NCI-H460 (cell line): Measurements from ENCODE around the gene PLS1. TPM values are rescaled to one million over a fixed set of nuclear protein-coding genes. Genes with fewer than 3 reads are reported as not detected.
A peak's percentile ranks its signal among the peaks of the same experiment; 100 is the strongest.
"Not testable (repeated sequence)": the region's sequence is repeated elsewhere in the genome, so short reads cannot be mapped to it uniquely, and the experiment has no call there.

Experiments
- DNase-seq: peaks from one replicate; pipeline ENCODE4 v3.0.0-alpha.2; 2016; ENCODE audit warnings: low read depth; ENCODE audit errors: extremely low read depth
- total RNA-seq: library from RNA; depleted of rRNA; stranded (reverse); fragments of >200 nt; shearing (Covaris generic); gene quantifications from 2 replicates; pipeline ENCODE4 v1.2.3, GENCODE V29; 2014

Gene PLS1
- total RNA-seq, 1 experiment from 2014 or later: 43.0 TPM

DNA sequence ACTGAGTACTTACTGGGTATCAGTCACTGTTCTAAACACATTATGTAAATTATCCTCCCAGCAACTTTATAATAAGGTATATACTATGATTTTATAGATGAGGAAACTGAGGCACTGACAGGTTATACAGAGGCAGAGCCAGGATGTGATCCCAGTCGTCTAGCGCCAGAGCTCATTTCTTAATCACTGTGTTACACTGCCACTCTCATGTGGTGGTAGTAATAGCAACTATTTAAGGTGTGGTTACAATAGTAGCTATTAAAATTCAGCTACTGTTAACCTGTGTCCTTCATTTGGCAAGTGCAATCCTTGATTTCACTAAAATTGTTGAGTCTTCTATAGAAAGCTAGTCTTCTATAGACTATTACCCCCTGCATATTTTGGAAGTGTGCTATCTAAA is 84.5 kb downstream of the PLS1 start:
- peak; percentile 0 for DNase-seq

DNA sequence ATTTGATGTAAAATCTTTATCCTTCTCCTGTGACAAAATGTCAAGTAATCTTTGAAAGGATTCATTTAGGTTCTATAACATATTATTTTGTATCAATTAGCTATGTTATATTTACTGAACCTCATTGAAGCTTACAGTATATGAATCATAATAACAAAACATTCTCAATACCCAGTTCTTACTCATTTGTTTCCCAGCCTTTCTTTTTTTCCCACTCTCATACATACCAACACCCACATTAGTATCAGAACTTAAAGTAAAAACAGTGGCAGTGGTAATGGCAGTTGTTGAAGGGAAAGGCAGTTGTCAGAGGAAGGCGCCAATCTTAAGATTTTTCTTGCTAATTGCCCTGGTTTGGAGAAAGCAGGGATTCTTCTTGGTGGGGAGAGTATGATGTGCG is 94.4 kb downstream of the PLS1 start:
- no peak for DNase-seq

DNA sequence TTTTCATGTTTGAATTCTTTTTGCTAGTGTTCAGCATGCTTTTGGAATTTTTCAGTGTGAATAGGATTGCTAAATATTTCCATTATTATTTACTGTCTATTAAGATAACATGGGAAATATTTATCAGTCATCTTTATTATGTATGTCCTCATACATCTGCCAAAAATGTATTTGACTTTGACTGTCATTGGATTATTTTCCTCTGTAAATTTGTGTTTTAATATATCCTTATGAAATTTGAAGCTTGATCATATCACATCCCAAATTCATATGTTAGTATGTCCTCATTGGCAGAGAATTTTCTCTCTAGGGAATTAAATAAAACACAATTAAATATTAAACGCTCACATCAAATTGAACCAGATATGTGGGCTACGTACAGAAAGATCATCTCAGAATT is 95.3 kb downstream of the PLS1 start:
- DNase-seq: no peak

DNA sequence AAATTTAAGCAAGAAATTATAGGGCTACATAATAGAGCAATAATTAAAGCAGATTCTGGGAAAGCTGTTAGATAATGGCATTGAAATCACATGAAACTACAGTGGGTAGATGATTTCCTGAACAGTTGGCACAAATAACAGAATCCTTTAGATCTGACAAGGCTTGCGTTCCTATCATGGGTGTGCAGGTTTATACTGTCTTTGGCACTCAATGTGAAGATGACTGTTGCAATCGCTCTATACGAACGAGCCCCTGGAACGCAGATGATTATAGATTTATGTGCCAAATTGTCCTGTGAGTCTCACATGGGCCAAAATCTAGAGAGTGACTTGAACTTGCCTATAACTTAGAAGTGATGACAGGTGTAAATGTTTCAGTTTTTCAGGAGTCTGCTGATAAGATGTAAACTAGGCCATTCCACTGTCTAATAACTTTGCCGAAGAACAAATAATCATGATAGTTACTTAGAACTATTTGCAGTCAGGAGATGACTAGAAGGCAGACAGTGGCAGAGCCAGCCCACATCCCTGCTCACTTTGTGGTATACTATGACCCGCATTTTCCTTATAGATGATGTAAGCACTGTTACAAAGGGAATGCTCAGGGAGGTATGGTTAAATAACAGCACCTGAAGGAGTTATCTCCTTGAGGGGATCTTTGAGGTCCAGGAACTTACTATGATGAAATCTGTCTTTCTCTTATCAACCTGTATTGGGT is 97.1 kb downstream of the PLS1 start:
- no peak for DNase-seq

DNA sequence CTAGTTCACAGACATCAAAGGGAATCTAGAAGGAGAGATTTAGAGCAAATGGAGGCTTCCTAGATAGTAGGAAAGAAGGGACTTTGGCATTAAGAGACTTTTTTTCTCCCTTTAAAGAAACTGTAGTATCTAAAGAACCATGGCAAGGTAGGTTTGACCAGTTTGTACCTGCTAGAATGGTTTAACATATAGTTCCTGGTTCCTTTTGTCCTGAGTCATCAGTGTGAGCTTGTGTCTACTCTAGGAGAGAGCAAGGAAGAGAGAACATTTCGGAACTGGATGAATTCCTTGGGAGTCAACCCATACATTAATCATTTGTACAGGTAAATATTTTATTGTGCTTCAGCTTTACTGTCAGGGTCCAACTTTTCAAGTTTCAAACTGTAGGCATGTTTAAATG is 98.0 kb downstream of the PLS1 start:
- no peak for DNase-seq

DNA sequence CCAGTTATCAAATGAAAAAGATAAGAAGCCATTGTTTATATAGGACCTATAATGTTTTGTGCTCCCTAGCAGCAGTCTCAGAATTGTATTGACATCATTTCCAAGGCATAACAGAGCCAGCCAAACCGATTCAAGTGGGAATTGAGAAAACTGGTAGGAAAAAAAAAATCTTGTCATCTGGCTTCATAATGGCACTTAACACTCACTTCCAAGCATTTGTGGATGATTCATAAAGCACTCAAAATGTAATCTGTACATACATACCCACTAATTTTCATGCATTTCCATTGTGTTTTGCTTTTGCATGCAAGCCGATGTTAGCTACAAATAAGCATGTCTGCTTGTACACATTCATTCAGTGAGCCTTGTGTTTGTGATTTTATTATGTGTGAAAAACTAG is 109.0 kb downstream of the PLS1 start:
- DNase-seq: no peak

DNA sequence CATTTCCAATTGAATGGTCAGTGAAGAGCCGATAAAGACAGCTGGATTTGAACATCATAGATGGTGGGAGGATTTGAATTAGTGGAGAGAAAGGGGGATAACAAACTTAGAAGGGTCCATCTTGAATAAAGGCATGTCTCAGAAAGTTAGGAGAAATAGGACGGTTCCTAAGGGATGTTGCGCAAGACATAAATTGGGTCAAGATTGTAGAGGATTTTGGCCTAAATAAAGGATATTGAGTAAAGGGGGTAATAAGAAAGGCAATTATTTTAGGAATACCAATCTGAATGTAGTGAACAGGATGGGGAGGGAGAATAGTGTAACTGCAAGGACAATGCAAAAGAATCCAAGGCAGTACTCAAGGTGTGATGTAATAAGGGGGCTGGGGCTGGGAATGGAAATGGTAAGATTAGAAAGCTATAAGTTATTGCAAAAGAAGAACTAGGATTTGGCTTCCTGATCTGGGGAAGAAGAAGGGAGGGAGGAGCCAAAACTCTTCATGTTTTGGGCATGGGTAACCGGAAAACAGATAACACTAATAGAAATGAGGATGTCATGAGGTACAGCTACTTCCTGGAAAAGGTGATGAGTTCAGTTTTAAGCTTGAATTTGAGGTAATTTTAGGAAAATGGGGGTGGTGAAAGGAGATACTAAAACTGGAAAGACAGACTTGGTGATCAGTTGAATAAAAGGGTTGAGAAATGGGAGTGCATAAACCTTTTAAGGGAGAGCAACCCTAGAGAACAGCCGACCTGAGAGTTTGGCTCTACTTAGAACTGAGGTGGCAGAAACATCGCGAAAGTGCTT is 110.3 kb downstream of the PLS1 start:
- DNase-seq: no peak

DNA sequence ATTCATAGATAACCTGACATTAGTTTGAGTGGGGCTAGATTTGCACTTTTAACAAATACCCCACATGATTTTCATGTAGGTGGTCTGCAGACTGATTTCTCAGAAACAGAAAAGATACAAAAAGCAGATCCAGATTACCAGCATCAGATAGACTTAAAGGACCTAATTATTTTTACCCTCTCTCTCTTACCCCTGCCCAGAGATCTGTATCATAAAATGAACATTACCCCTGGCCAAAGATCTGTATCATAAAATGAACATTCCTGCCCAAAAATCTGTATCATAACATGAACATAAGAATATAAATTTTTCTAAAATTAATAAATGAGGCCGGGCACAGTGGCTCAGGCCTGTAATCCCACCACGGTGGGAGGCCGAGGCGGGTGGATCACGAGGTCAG is 113.0 kb downstream of the PLS1 start:
- no peak for DNase-seq

DNA sequence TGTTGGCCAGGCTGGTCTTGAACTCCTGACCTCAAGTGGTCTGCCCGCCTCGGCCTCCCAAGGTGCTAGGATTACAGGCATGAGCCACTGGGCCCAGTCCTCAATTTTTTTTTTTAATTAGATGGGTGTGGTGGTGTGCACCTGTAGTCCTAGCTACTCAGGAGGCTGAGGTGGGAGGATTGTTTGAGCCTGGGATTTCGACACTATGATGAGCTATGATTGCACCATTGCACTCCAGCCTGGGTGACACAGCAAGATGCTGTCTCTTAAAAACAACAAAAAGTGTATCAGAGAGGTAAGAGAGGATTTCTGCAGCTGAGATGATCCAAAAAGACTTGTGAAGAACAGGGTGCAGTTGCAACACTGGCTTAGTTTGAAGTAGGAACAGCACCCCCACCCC is 118.7 kb downstream of the PLS1 start:
- DNase-seq: not testable (repeated sequence)

DNA sequence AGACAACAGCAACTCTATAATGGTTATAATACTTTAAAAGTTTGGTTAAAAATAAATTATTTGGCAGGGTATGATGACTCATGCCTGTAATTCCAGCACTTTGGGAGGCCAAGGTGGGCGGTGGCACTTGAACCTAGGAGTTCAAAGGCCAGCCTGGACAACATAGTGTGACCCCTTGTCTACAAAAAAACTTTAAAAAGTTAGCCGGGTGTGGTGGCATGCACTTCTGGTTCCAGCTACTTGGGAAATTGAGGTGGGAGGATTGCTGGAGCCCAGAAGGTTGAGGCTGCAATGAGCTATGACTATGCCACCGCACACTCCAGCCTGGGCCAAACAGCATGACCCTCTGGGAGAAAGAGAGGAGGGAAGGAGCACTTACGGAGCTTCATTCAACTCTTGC is 119.9 kb downstream of the PLS1 start:
- DNase-seq: no peak

DNA sequence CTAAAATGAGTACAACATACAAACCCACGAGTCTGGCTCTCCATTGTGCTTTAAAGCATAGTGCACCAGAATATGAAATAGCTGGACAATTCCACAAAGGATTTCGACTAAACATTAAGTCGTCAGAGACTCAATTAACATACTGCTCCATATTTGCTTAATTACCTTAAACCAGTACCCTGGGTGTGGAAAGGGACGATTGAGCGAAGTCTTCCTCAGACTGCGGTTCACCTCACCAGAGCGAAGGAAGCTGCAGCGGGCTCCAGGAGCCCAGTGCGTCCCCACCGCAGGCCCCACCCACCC is 127.4 kb downstream of the PLS1 start:
- no peak for DNase-seq

DNA sequence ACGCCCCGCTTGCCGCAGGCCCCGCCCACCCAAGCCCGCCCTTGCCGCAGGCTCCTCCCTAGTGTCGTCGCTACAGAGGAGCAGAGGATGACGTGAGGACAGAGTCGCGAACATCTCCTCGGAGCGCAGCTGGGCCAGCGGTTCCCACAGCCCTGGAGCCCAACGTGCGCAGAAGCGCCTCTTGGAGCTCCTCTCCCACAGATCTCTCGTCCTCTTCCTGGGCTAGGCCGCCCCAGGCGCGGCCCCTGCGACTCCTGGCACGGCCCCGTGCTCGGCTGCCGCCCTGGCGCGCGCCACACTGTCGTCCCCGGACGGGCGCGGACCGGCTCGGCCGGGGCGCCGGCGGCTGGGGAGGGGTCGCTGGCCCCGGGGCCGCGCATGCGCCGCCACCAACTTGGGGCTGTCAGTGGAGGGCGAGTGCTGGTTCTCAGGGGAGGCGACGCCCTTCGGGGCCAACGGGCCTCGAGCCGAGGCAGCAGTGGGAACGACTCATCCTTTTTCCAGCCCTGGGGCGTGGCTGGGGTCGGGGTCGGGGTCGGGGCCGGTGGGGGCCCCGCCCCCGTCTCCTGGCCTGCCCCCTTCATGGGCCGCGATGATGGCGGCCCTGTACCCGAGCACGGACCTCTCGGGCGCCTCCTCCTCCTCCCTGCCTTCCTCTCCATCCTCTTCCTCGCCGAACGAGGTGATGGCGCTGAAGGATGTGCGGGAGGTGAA is 127.9 kb downstream of the PLS1 start, which contains the start of gene TRPC1:
Gene TRPC1, plus strand, starts transcription at position 67 of the 714 bp plus-strand sequence. Its CDS starts 526 bp downstream, at position 593.
- peak; percentile 70 for DNase-seq

DNA sequence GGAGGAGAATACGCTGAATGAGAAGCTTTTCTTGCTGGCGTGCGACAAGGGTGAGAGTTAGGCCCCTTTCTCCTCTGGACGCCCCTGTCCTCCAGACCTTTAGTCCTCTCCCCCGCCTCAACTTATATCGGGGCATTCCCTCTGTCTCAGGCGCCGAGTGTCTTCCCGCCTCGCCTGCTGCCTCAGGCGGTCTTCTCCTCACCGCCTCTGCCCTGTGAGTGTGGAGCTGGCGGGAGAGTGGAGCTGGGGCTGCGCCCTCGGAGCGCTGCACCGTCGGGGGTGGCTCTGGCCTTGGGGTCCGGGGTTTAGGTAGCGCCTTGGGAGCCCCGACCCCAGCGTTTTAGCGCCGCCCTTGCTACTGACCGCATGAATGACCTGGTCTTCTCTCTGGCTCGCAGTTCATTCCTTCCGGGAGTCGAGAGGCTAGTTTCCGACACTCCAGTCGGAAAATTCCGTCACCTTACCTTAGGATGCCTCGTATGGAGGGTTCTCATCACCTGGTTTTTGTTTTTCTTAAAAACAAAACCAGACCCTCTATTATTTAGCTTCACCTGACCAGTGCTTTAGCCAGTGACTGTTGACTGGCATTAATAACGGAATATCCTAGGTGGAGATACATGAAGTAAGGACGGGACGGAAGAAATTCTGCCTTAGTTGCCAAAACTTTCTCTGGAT is 128.6 kb downstream of the PLS1 start:
- peak; percentile 22 for DNase-seq

DNA sequence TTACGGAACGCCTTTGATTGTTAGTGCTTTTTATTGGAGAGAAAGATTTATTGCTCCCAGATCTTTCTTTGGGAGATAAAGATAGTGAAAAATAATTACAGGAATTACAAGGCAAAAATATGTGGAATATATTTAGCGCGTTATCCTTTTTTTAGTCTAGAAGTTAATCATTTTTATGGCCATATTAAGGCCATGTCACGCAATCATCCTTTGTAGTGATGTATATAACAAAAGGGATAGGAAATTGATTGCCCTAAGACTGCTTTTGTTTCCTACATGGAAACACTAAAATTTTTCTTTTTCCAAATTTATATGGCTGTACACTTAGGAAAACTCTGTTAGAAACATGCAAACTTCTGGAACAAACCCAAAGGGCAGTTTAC is 129.2 kb downstream of the PLS1 start:
- DNase-seq: no peak

DNA sequence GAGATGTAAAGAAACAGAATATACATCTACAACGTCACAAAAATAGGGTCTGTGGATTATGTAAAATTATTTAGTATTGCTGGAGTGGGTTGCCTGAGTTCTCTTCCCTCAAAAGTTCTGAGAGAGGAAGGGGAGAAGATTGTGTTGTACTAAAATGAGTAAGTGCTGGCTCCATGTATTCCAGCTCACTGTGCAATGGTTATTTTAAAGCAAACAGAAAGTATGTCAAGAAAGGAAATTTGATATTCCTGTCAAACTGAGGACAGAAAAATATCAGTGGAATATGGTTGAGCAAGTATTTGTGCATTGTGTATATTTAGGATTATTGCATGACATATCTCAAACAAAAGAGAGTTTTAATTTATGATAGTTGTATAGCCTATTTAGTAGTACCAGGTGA is 129.8 kb downstream of the PLS1 start:
- no peak for DNase-seq

DNA sequence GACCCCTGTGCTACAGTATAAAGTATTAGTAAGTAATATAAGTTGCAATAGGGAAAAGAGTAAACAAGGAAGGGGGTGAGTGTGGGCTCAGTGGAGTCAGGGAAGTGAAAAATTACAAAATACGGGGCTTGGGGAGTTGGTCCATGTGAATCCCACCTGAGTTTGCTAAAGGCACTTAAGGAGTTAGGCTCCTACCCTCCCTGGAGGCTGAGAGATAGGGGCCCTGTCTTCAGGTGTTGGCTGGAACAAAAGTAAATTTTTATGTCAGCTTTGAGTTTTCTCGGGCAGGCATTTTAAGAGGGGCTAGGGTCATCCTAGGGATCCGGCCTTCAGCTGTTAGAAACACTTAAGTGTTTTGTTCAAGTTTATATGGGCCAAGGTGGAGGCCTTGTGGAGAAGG is 135.9 kb downstream of the PLS1 start:
- no peak for DNase-seq

DNA sequence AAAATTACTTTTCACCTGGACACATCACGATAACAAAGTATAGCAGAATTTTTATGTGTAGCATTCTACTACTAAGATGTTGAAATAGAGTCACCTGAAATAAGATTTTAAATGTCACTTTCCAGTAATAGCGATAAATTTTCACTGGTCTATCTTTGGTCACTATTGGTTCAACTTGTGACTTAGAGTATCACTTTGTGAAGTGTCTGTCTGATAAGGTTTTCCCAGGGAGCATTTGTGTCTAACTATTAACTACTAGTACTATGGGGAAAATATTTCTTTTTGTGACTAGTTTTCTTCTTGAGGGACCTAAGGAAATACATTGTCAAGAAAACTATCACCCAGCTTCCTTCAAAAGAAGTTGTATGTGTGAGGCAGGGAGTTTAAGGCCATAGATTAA is 138.6 kb downstream of the PLS1 start:
- DNase-seq: no peak

DNA sequence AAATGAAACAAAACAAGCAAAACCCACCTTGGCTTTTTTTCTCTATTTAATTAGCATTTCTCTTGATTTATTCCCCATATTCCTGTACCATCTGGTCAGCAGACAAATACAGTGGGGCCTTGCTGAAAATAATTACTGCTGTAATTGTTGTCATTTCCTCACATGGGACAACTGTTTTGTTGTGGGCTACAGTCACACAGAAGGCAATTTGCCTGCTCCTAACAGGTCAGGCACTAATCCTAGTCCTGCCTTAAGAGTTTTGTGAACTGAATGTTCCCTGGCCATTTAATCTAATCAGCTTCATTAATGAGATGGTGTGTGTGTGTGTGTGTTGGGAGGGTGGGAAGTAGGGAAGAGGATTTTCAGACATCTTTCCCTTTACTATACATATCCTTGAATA is 139.3 kb downstream of the PLS1 start:
- no peak for DNase-seq

DNA sequence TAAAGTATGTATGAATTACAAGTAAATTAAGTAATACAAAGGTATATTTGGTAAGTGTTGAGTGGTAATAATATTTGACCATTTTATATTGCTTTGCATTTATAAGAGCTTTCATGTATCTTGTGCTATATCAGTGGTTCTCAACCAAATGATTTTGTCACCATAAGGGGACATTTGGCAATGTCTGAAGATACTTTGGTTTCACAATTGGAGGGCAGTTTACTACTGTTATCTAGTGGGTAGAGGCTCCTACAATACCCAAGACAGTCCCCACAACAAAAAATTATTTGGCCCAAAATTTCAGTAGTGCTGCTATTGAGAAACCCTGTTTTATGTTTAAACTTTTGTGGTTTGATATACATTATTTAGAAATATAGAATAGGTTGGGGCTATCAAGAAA is 142.2 kb downstream of the PLS1 start:
- no peak for DNase-seq

DNA sequence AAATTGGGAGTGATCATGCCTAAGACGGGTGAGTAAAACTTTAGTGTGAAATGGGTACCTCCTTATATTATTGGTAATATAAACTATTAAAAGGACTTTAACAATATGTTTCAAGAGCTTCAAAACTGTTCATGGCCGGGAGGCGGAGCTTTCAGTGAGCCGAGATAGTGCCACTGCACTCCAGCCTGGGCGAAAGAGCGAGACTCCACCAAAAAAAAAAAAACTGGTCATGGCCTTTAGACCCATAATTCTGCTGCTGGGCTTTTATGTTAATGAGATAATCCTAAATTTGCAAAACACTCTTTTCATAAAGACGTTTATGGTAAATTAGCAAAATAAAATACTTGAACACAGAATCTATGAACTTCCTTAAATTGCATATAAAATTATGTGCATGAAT is 150.5 kb downstream of the PLS1 start:
- DNase-seq: no peak

DNA sequence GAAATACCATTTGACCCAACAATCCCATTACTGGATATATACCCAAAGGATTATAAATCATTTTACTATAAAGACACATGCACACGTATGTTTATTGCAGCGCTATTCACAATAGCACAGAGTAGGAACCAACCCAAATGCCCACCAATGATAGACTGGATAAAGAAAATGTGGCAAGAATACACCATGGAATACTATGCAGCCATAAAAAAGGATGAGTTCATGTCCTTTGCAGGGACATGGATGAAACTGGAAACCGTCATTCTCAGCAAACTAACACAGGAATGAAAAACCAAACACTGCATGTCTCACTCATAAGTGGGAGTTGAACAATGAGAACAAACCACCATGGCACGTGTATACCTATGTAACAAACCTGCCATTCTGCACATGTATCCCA is 154.3 kb downstream of the PLS1 start:
- DNase-seq: not testable (repeated sequence)
